GM21529 (cell line): ENCODE results near the gene TNFRSF12A.
"Not testable (repeated sequence)": the region's sequence is repeated elsewhere in the genome, so short reads cannot be mapped to it uniquely, and the experiment has no call there.

ENCODE experiments used
- ATAC-seq: cut with Tn5 transposase; IDR thresholded peaks from one replicate; pipeline ENCODE4 v1.9.1; 2021; ENCODE audit not compliant: unreplicated experiment

TNFRSF12A gene

DNA sequence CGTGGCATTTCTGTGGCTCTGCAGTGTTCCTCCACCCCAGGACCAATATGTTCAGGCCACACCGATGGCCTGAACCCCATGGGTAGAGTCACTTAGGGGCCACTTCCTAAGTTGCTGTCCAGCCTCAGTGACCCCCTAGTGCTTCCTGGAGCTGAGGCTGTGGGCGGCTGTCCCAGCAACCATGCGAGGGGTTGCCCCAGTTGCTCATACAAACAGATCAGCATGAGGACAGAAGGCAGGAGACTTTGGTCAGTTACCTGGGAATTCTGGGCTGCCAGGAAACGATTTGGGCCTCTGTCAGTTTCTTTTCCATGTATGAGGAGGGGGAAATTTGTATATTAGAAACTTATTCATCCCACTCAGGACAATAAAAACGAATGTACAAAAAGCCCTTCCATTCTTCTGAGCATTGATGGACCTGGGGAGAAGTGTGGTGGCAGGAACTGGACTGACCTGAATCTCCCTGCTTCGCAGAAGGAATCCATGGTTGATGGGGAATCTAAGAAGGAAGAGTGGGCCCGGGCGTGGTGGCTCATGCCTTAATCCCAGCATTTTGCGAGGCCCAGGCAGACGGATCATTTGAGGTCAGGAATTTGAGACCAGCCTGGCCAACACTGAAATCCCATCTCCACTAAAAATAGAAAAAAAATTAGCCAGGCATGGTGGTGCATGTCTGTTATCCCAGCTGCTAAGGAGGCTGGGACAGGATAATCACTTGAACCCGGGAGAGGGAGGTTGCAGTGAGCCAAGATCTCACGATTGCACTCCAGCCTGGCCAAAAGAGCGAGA is 40.4 kb downstream of the TNFRSF12A start:
- no peak for ATAC-seq

DNA sequence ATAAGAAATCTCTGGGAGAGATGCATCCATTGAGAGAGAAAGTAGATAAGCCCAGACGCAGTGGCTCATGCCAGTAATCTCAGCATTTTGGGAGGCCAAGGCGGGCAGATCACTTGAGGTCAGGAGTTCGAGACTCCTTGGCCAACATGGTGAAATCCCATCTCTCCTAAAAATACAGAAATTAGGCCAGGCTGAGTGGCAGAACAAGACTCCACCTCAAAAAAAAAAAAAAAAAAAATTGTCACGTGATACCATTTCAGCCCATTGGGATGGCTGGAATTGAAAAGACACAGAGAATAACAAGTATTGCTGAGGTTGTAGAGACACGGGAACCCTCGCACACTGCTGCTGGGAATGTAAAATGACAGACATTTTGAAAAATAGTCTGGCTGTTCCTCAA is 42.4 kb downstream of the TNFRSF12A start:
- ATAC-seq: no peak

DNA sequence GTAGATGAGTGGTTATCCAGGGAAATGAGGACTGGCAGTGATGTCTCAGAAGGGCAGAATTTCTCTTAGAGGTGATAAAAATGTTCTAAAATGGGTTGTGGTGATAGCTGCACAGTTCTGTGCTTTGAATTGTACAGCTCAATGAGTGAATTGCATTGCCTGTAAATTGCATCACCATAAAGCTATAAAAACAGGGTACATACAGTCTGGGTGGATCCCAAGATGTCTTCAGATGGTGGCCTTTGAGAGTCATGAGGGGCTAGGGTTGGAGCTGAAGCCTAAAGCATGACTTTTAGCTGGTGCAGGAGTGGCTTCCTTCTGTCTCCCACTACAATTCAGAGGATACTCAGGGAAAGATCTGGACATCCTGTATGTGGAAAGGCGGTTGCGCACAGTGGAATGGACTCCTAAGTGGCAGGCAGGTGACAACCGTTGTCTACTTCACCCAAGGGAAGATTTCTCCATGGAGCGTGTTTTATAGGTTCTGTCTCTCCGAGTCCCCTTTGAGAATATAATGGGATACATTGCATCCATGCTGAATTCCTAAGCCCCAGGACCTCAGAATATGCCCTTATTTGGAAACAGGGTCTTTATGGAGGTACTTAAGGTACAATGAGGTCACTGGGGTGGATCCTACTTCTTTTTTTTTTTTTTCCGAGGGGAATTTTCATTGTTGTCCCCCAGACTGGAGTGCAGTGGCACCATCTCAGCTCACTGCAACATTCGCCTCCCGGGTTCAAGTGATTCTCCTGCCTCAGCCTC is 43.6 kb downstream of the TNFRSF12A start:
- no peak for ATAC-seq

DNA sequence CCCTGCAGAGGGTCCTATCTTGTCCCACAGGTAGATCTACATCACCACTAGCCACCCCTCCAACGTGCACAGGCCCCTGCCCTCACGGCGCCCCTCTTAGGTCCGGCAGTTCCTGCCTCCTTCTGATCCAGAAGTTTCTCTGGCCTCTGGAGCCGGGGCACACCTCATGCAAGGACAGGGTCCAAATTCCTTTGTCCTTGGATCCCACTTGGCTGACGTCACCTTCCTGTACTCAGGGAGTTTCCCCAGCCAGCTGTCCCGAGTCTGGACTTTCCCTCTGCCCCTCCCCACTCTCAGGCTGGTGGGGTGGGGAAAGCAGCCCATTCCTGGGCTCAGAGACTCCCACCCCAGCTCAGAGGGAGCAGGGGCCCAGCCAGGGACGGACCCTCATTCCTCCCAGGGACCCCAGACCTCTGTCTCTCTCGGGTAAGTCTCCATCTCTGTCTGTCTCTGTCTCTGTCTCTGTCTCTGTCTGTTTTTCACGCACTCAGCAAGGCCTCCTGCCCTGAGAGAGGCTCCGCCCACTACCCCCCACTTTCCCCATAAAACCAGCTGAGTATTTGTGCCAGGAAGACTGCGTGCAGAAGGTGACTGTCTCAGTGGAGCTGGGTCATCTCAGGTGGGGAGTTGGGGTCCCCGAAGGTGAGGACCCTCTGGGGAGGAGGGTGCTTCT is 45.0 kb downstream of the TNFRSF12A start, which contains the start of gene IL32:
TSS of gene IL32 (plus strand) at position 572 of the 673 bp plus-strand sequence. CDS start 172 bp downstream, outside the sequence.
- ATAC-seq: no peak

DNA sequence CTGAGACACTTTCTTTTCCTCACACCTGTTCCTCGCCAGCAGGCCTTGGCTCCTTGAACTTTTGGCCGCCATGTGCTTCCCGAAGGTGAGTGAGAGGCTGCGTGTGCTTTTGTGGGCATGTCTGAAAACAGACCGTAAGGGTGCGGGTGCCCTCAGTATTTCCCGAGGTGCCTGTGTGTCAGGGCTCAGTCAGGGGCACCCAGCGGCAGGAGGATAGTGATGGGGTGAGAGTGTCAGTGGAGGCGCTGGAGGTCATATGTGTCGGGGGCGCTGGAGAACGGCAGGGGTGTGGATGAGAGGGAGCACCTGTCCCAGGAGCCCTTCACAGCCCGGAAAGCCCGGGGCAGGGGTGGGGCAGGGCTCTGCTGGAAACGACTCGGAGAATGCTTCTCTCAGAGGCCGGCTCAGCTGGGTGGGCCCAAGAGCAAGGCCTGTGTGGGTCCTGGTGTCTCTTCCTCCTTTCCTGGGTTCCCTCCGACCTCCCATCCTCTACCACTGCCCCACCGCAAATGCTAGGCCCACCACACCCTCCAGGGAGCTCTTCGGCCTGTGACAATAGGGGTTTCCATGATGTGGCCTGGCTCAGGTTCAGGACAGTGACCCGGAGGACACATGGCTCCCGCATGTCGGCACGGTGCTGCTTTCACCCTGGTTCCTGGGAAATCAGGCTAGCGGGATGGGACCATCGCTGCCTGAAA is 45.7 kb downstream of the TNFRSF12A start:
- ATAC-seq: no peak

DNA sequence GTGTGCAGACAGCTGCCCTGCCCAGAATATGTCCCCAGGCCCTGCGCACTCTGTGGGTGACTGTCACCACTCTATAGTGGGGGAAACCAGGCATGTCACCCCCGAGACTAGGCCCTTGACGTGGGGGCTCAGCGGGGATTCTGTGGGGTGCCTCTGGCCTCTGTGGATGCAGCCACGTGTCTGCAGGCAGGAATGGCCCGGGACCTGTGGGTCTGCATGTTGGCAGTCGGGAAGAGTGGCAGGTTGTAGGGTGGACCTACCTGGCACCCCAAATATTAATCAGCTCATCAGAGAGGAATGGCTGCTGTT is 46.2 kb downstream of the TNFRSF12A start:
- no peak for ATAC-seq

DNA sequence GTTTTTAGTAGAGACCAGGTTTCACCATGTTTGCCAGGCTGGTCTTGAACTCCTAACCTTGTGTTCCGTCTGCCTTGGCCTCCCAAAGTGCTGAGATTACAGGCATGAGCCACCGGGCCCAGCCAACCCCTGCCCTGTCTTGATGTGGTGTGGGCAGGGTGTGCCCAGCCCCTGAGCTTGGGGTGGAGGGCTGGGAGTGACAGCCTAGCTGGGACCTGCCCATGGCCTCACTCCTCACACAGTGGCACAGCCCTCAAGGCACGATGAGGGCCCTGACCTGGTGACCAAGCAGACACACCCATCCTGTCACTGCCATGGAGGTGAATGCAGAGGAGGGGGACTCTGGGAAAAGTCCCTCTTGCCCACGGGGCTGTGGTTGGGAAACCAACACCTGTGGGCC is 48.3 kb downstream of the TNFRSF12A start:
- ATAC-seq: no peak

DNA sequence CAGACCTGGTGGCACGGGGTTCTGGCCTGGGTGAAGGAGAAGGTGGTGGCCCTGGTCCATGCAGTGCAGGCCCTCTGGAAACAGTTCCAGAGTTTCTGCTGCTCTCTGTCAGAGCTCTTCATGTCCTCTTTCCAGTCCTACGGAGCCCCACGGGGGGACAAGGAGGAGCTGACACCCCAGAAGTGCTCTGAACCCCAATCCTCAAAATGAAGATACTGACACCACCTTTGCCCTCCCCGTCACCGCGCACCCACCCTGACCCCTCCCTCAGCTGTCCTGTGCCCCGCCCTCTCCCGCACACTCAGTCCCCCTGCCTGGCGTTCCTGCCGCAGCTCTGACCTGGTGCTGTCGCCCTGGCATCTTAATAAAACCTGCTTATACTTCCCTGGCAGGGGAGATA is 49.0 kb downstream of the TNFRSF12A start:
- ATAC-seq: not testable (repeated sequence)

DNA sequence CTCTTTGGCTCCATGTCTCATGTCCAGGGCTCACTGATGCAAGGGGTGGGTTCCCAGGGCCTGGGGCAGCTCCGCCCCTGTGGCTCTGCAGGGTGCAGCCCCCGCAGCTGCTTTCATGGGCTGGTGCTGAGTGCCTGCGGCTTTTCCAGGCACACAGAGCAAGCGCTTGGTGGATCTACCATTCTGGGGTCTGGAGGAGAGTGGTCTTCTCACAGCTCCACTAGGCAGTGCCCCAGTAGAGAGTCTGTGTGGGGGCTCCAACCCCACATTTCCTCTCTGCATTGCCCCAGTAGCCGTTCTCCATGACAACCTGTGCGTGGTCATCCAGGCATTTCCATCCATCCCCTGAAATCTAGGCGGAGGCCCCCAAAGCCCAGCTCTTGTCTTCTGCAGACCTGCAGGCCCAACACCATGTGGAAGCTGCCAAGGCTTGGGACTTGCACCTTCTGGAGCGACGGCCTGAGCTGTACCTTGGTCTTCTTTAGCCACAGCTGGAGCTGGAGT is 50.5 kb downstream of the TNFRSF12A start:
- ATAC-seq: no peak

DNA sequence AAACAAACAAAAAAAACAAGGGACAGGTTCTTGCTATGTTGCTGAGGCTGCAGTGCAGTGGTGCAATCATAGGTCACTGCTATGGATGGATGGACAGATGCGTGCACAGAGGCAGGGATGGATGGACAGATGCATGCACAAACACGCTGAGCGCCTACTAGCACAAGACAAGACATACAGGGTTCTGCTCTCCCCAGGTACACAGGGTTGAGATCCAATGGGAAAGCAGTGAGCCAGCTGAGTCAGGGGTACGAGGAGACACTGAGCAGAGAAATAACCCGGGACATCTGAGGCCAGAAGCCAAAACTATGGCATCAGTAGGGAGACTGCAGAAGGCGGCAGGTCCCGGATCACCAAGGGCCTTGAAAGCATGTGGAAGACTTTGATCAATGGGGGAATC is 51.5 kb downstream of the TNFRSF12A start:
- no peak for ATAC-seq
